A549 treated with RU486 at 1 μM for 4 hours (cell line): Measurements from ENCODE around the gene COX18. TPM values are rescaled to one million over a fixed set of nuclear protein-coding genes. Genes with fewer than 3 reads are reported as not detected.

Experiments
- total RNA-seq: library from RNA; stranded (reverse); fragments of 200-300 nt; extraction: Qiagen RNA extraction; gene quantifications from 5 replicates; pipeline ENCODE4 v1.2.3, GENCODE V29; 2022; ENCODE audit warnings: low read depth

The COX18 gene, protein sequence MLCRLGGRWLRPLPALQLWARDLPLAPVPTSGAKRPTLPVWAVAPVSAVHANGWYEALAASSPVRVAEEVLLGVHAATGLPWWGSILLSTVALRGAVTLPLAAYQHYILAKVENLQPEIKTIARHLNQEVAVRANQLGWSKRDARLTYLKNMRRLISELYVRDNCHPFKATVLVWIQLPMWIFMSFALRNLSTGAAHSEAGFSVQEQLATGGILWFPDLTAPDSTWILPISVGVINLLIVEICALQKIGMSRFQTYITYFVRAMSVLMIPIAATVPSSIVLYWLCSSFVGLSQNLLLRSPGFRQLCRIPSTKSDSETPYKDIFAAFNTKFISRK
- 5.1 to 7.3 TPM (median 5.5 TPM) in 5 replicates for total RNA-seq

DNA sequence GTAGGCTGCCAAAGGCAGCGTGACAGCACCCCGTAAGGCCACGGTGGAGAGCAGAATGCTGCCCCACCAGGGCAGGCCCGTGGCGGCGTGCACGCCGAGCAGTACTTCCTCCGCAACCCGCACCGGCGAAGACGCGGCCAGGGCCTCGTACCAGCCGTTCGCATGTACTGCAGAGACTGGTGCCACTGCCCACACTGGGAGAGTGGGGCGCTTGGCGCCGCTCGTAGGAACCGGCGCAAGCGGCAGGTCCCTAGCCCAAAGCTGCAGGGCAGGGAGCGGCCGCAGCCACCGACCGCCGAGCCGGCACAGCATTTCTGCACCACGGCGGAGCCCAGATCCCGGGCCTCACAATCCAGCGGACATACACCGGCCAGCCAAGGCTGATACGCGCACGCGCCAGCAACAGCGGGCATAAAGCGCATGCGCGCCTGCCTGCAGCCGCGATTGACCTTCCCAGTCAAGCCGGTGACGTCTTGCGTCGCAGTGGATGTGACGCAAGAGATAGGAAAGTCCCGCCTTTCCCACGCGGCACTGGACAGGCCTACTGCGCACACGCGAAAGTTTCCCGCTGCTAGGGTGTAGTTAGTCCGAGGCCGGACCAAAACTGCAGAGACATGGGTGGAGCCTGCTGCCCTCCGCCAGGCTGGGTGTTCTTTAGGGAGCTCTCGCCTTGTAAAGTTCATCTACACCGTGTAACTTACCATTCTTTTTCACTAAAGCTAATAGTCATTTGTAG, at the start of gene COX18:
TSS of gene COX18 (minus strand) at position 379 of the 736 bp plus-strand sequence. CDS start at position 312, 67 bp downstream.

Other genes with a start within 250 kb of the COX18 start
- gene ANKRD17, start 189.1 kb upstream of the COX18 start, total RNA-seq, result 21.5 to 26.0 TPM (median 23.0 TPM) in 5 replicates